Measurements from ENCODE around the gene STK11IP. TPM values are rescaled to one million over a fixed set of nuclear protein-coding genes. Genes with fewer than 3 reads are reported as not detected.
"Not testable (repeated sequence)": the region's sequence is repeated elsewhere in the genome, so short reads cannot be mapped to it uniquely, and the experiment has no call there.

The STK11IP gene
- total and polyA plus RNA-seq, 4 donors, result 6.1 to 58.2 (median 24.2) TPM

DNA sequence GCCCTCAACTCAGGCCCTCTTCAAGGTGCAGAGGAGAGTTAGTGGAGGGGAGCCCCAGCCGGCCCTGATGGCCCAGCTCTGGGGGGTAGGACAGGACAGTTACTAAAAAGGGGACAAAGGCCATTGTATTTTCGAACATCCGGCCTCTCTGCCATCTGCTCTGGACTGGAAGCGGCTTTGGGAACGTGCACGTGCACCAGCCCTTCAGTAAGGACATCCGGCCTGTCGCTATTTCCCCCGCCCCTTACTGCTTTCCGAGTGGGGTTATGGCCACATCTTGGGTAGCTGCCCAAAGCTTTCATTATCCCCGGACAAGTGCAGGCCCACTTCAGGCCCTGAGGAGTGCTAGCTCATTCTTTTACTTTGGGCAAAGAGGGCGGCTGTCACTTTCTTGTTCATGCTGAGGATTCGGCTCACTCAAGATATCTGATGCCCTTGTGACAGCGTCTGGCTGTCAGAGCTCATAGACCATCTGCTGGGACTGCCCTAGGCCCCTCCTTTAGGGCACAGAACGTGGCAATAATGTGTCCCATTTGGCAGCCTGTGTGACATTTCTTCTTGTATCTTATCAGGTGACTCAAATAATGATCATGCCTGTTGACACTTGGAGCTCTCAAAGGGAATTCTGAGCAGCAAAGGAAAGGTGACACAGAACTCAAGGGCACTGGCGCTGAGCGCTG is 47.3 kb downstream of the STK11IP start:
- Histone ChIP-seq H3K4me1 (ENCODE audit: control insufficient read depth in 1 of 2, insufficient read depth in 2 of 2, low read length in 2 of 2) (no peaks in the 10 kb centered on the region), H3K4me3 (ENCODE audit: low read length in 2 of 2) (no peak overlapping the region)
- 73 to 74% methylated on average over 17 of the region's 17 CpGs for WGBS, 2 donors

GRCh38 chr2:219645631-219646527 is 48.2 kb downstream of the STK11IP start:
- H3K4me3 ChIP-seq (ENCODE audit: low read length in 2 of 2), result no peak overlapping the region
- intact Hi-C loops (cut with DNase I), result no loop called here
- ATAC-seq (ENCODE audit: low FRiP score), result peak; percentile 66

More for the DNA sequence above, 47.3 kb downstream of the STK11IP start:
- Histone ChIP-seq H3K36me3 (ENCODE audit: control insufficient read depth in 1 of 2, insufficient read depth in 2 of 2, low read length in 1 of 2) (no peaks in the 10 kb centered on the region), H3K9me3 (ENCODE audit: control insufficient read depth, low read length) (no peaks in the 10 kb centered on the region), H3K27ac (ENCODE audit: low read depth in 1 of 2, low read length in 2 of 2) (no peak overlapping the region), H3K27me3 (ENCODE audit: control insufficient read depth in 1 of 2, insufficient read depth in 2 of 2, low read length in 1 of 2) (no peaks in the 10 kb centered on the region)
- ATAC-seq (ENCODE audit: low FRiP score), result no peak
- DNase-seq, result no peak
- intact Hi-C loops (cut with DNase I), result loop anchor here (5.0 kb wide), 3 partner anchors 42 to 258 kb away; partner anchors contain the start of genes CHPF (in 1 of the 2), DNPEP (in 1 of the 2) and TMEM198 (in 1 of the 2)

DNA sequence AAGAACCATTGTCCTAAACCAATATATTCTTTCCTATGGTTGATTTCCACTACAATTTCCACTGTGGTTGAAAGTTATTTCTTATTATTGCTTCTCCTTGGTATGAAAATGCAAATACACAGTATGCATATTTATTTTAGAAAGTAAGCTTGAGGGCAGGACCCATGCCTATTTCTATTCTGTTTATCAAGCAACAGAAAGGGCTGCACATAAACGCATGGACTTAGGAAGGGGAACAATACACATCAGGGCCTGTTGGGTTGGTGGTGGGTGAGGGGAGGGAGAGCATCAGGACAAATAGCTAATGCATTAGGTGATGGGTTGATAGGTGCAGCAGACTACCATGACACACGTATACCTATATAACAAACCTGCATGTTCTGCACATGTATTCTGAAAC is 50.5 kb downstream of the STK11IP start:
- Histone ChIP-seq H3K4me1 (ENCODE audit: control insufficient read depth in 1 of 2, insufficient read depth in 2 of 2, low read length in 2 of 2) (no peaks in the 10 kb centered on the region), H3K27me3 (ENCODE audit: control insufficient read depth in 1 of 2, insufficient read depth in 2 of 2, low read length in 1 of 2) (no peaks in the 10 kb centered on the region), H3K27ac (ENCODE audit: low read depth in 1 of 2, low read length in 2 of 2) (no peak overlapping the region), H3K9me3 (ENCODE audit: control insufficient read depth, low read length) (peaks cover 1% of the 10 kb centered on the region), H3K4me3 (ENCODE audit: low read length in 2 of 2) (no peak overlapping the region), H3K36me3 (ENCODE audit: control insufficient read depth in 1 of 2, insufficient read depth in 2 of 2, low read length in 1 of 2) (no peaks in the 10 kb centered on the region)
- 86 to 89% methylated on average over 2 of the region's 2 CpGs for WGBS, 2 donors
- ATAC-seq (ENCODE audit: low FRiP score) (no peak), DNase-seq (no peak)
- intact Hi-C loops (cut with DNase I), result no loop called here

More at GRCh38 chr2:219645631-219646527, 48.2 kb downstream of the STK11IP start:
- WGBS, 2 donors, result 80 to 85% methylated on average over 12 of the region's 12 CpGs
- H3K36me3 ChIP-seq (ENCODE audit: control insufficient read depth in 1 of 2, insufficient read depth in 2 of 2, low read length in 1 of 2), result no peaks in the 10 kb centered on the region
- H3K9me3 ChIP-seq (ENCODE audit: control insufficient read depth, low read length), result peaks cover 1% of the 10 kb centered on the region
- H3K4me1 ChIP-seq (ENCODE audit: control insufficient read depth in 1 of 2, insufficient read depth in 2 of 2, low read length in 2 of 2), result no peaks in the 10 kb centered on the region
- no peak for DNase-seq
- no peaks in the 10 kb centered on the region for H3K27me3 ChIP-seq (ENCODE audit: control insufficient read depth in 1 of 2, insufficient read depth in 2 of 2, low read length in 1 of 2)
- no peak overlapping the region for H3K27ac ChIP-seq (ENCODE audit: low read depth in 1 of 2, low read length in 2 of 2)

- intact Hi-C loops (cut with DNase I), result no loop called here
- Histone ChIP-seq H3K4me3 (ENCODE audit: low read length in 2 of 2) (no peak overlapping the region), H3K27me3 (ENCODE audit: control insufficient read depth in 1 of 2, insufficient read depth in 2 of 2, low read length in 1 of 2) (no peaks in the 10 kb centered on the region), H3K9me3 (ENCODE audit: control insufficient read depth, low read length) (peaks cover 1% of the 10 kb centered on the region), H3K36me3 (ENCODE audit: control insufficient read depth in 1 of 2, insufficient read depth in 2 of 2, low read length in 1 of 2) (no peaks in the 10 kb centered on the region), H3K4me1 (ENCODE audit: control insufficient read depth in 1 of 2, insufficient read depth in 2 of 2, low read length in 2 of 2) (no peaks in the 10 kb centered on the region), H3K27ac (ENCODE audit: low read depth in 1 of 2, low read length in 2 of 2) (no peak overlapping the region)
- DNase-seq (no peak), ATAC-seq (ENCODE audit: low FRiP score) (no peak)
- 86 to 91% methylated on average over 4 of the region's 4 CpGs for WGBS, 2 donors
These were observed 51.3 kb downstream of the STK11IP start for GRCh38 chr2:219648963-219649362.

GRCh38 chr2:219650426-219651248 is 53.0 kb downstream of the STK11IP start:
- ATAC-seq (ENCODE audit: low FRiP score) (no peak), DNase-seq (no peak)
- Histone ChIP-seq H3K27me3 (ENCODE audit: control insufficient read depth in 1 of 2, insufficient read depth in 2 of 2, low read length in 1 of 2) (no peaks in the 10 kb centered on the region), H3K27ac (ENCODE audit: low read depth in 1 of 2, low read length in 2 of 2) (no peak overlapping the region), H3K36me3 (ENCODE audit: control insufficient read depth in 1 of 2, insufficient read depth in 2 of 2, low read length in 1 of 2) (no peaks in the 10 kb centered on the region), H3K4me3 (ENCODE audit: low read length in 2 of 2) (no peak overlapping the region), H3K4me1 (ENCODE audit: control insufficient read depth in 1 of 2, insufficient read depth in 2 of 2, low read length in 2 of 2) (no peaks in the 10 kb centered on the region), H3K9me3 (ENCODE audit: control insufficient read depth, low read length) (peaks cover 1% of the 10 kb centered on the region)
- intact Hi-C loops (cut with DNase I), result no loop called here
- WGBS, 2 donors, result 61 to 69% methylated on average over 8 of the region's 8 CpGs

GRCh38 chr2:219651656-219652055 is 54.0 kb downstream of the STK11IP start:
- H3K9me3 ChIP-seq (ENCODE audit: control insufficient read depth, low read length); H3K36me3 ChIP-seq (ENCODE audit: control insufficient read depth in 1 of 2, insufficient read depth in 2 of 2, low read length in 1 of 2); H3K27ac ChIP-seq (ENCODE audit: low read depth in 1 of 2, low read length in 2 of 2); DNase-seq; intact Hi-C loops (cut with DNase I); ATAC-seq (ENCODE audit: low FRiP score); H3K27me3 ChIP-seq (ENCODE audit: control insufficient read depth in 1 of 2, insufficient read depth in 2 of 2, low read length in 1 of 2); H3K4me1 ChIP-seq (ENCODE audit: control insufficient read depth in 1 of 2, insufficient read depth in 2 of 2, low read length in 2 of 2); H3K4me3 ChIP-seq (ENCODE audit: low read length in 2 of 2): not testable (repeated sequence)
- WGBS, 2 donors, result 78 to 80% methylated on average over 6 of the region's 6 CpGs

DNA sequence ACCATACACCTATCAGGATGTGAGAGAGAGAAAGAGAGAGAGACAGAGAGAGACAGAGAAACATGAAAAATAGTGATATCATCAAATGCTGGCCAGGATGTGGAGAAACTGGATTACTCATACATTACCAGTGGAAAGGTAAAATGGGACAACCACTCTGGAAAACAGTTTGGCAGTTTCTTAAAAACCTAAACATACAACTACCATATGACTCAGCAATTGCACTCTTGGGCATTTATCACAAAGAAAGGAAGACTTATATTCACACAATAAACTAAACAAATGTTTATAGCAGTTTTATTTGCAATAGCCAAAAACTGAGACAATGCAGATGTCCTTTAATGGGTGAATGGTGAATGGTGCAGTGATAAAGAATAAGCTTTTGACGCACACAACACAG is 58.9 kb downstream of the STK11IP start:
- Histone ChIP-seq H3K4me1 (ENCODE audit: control insufficient read depth in 1 of 2, insufficient read depth in 2 of 2, low read length in 2 of 2) (peaks cover 0 to 3% of the 10 kb centered on the region in 2 donors), H3K27me3 (ENCODE audit: control insufficient read depth in 1 of 2, insufficient read depth in 2 of 2, low read length in 1 of 2) (no peaks in the 10 kb centered on the region), H3K4me3 (ENCODE audit: low read length in 2 of 2) (no peak overlapping the region), H3K27ac (ENCODE audit: low read depth in 1 of 2, low read length in 2 of 2) (no peak overlapping the region), H3K36me3 (ENCODE audit: control insufficient read depth in 1 of 2, insufficient read depth in 2 of 2, low read length in 1 of 2) (no peaks in the 10 kb centered on the region), H3K9me3 (ENCODE audit: control insufficient read depth, low read length) (peaks cover 2% of the 10 kb centered on the region)
- intact Hi-C loops (cut with DNase I), result no loop called here
- no peak for ATAC-seq (ENCODE audit: low FRiP score)
- WGBS, 2 donors, result 92 to 93% methylated on average over 1 of the region's 1 CpG
- no peak for DNase-seq

GRCh38 chr2:219658196-219658846 is 60.7 kb downstream of the STK11IP start:
- Histone ChIP-seq H3K36me3 (ENCODE audit: control insufficient read depth in 1 of 2, insufficient read depth in 2 of 2, low read length in 1 of 2) (no peaks in the 10 kb centered on the region), H3K27ac (ENCODE audit: low read depth in 1 of 2, low read length in 2 of 2) (peak overlapping the region in 1 of 2 donors; percentile 80), H3K4me3 (ENCODE audit: low read length in 2 of 2) (no peak overlapping the region), H3K27me3 (ENCODE audit: control insufficient read depth in 1 of 2, insufficient read depth in 2 of 2, low read length in 1 of 2) (no peaks in the 10 kb centered on the region), H3K4me1 (ENCODE audit: control insufficient read depth in 1 of 2, insufficient read depth in 2 of 2, low read length in 2 of 2) (peaks cover 0 to 3% of the 10 kb centered on the region in 2 donors), H3K9me3 (ENCODE audit: control insufficient read depth, low read length) (peaks cover 3% of the 10 kb centered on the region)
- DNase-seq, result no peak
- ATAC-seq (ENCODE audit: low FRiP score), result peak; percentile 59
- 38 to 45% methylated on average over 7 of the region's 7 CpGs for WGBS, 2 donors
- intact Hi-C loops (cut with DNase I), result no loop called here
